ENCODE measurements around the gene ALOX12B. TPM values are rescaled to one million over a fixed set of nuclear protein-coding genes. Genes with fewer than 3 reads are reported as not detected.

Gene ALOX12B
- total RNA-seq, 1 donor from 2014 or later, result 1.4 TPM

GRCh38 chr17:8075574-8076342, 11.8 kb downstream of the ALOX12B start:
- CTCF ChIA-PET, result interaction anchor here (1.2 to 8.7 kb wide), 7 partner anchors 14 to 225 kb away, joined by 4 to 112 read pairs (median 11); no protein-coding TSS in a partner anchor
- intact Hi-C loops (cut with micrococcal nuclease), result loop anchor here (5.0 kb wide), 1 partner anchor 307 kb away; the partner anchor contains the start of gene RPL26
- POLR2A ChIA-PET, result interaction anchor here (0.8 kb wide), 1 partner anchor 888 kb away, joined by 4 read pairs; no protein-coding TSS in a partner anchor
- no peak overlapping the region for H3K27ac Mint-ChIP-seq
- peaks cover 40% of the 10 kb centered on the region for H3K4me1 Mint-ChIP-seq
- H3K27me3 Mint-ChIP-seq, result peaks cover 42% of the 10 kb centered on the region
- no peak overlapping the region for H3K4me3 Mint-ChIP-seq
- H3K36me3 Mint-ChIP-seq (ENCODE audit: low read depth), result no peaks in the 10 kb centered on the region
- no peak for TF ChIP-seq CTCF (IDR thresholded peaks at IDR 0.05)
- ATAC-seq (ENCODE audit: low read depth) (no peak), DNase-seq (no peak)
- no peaks in the 10 kb centered on the region for H3K9me3 Mint-ChIP-seq

GRCh38 chr17:8075081-8075480, 12.4 kb downstream of the ALOX12B start:
- no peak overlapping the region for H3K4me3 Mint-ChIP-seq
- POLR2A ChIA-PET, result no interaction called here
- peaks cover 36% of the 10 kb centered on the region for H3K4me1 Mint-ChIP-seq
- ATAC-seq (ENCODE audit: low read depth), result no peak
- CTCF ChIA-PET, result interaction anchor here (0.7 to 8.7 kb wide), 10 partner anchors 9 to 226 kb away, joined by 3 to 112 read pairs (median 12); partner anchors contain the start of gene ALOXE3
- H3K27ac Mint-ChIP-seq, result no peak overlapping the region
- H3K9me3 Mint-ChIP-seq, result no peaks in the 10 kb centered on the region
- no peak for DNase-seq
- intact Hi-C loops (cut with micrococcal nuclease), result loop anchor here (5.0 kb wide), 1 partner anchor 307 kb away; the partner anchor contains the start of gene RPL26
- peaks cover 45% of the 10 kb centered on the region for H3K27me3 Mint-ChIP-seq
- no peak for TF ChIP-seq CTCF (IDR thresholded peaks at IDR 0.05)
- no peaks in the 10 kb centered on the region for H3K36me3 Mint-ChIP-seq (ENCODE audit: low read depth)

- DNase-seq (no peak), ATAC-seq (ENCODE audit: low read depth) (no peak)
- peak overlapping the region; percentile 1 for H3K27ac Mint-ChIP-seq
- no peaks in the 10 kb centered on the region for H3K9me3 Mint-ChIP-seq
- no peak for TF ChIP-seq CTCF (IDR thresholded peaks at IDR 0.05)
- POLR2A ChIA-PET, result interaction anchor here (1.1 to 3.0 kb wide), 3 partner anchors 14 to 44 kb away, joined by 4 to 18 read pairs (median 14); partner anchors contain the start of gene ALOXE3
- peaks cover 45% of the 10 kb centered on the region for H3K27me3 Mint-ChIP-seq
- no peaks in the 10 kb centered on the region for H3K36me3 Mint-ChIP-seq (ENCODE audit: low read depth)
- CTCF ChIA-PET, result interaction anchor here (0.7 to 8.7 kb wide), 20 partner anchors 9 to 522 kb away, joined by 3 to 112 read pairs (median 4); partner anchors contain the start of genes ALOX12B, ALOXE3 and HES7
- intact Hi-C loops (cut with micrococcal nuclease), result no loop called here
- no peak overlapping the region for H3K4me3 Mint-ChIP-seq
- peaks cover 33% of the 10 kb centered on the region for H3K4me1 Mint-ChIP-seq
Measured at GRCh38 chr17:8074554-8074953, 13.0 kb downstream of the ALOX12B start.

GRCh38 chr17:8073627-8074484, 13.7 kb downstream of the ALOX12B start:
- Mint-ChIP-seq H3K4me3 (peak overlapping the region; percentile 78), H3K4me1 (peaks cover 31% of the 10 kb centered on the region), H3K27ac (peak overlapping the region; percentile 78), H3K9me3 (no peaks in the 10 kb centered on the region), H3K27me3 (peaks cover 45% of the 10 kb centered on the region), H3K36me3 (ENCODE audit: low read depth) (no peaks in the 10 kb centered on the region)
- intact Hi-C loops (cut with micrococcal nuclease), result loop anchor here (1.0 to 2.0 kb wide), 6 partner anchors 14 to 226 kb away; partner anchors contain the start of gene ALOXE3
- ATAC-seq (ENCODE audit: low read depth) (peak; percentile 99), DNase-seq (peak; percentile 83)
- CTCF ChIA-PET, result interaction anchor here (0.6 to 8.7 kb wide), 25 partner anchors 9 to 521 kb away, joined by 3 to 112 read pairs (median 4); partner anchors contain the start of genes ALOX12B, ALOXE3, HES7 and RNF227
- POLR2A ChIA-PET, result interaction anchor here (0.9 to 3.0 kb wide), 10 partner anchors 14 to 221 kb away, joined by 3 to 18 read pairs (median 4); partner anchors contain the start of genes ALOXE3, CTC1 and SLC25A35
- TF ChIP-seq CTCF (IDR thresholded peaks at IDR 0.05), result peak; percentile 56
